Renal cortical epithelial cell (primary cell): ENCODE measurements around the gene FAM185A. TPM values are rescaled to one million over a fixed set of nuclear protein-coding genes. Genes with fewer than 3 reads are reported as not detected.
"Not testable (repeated sequence)": the region's sequence is repeated elsewhere in the genome, so short reads cannot be mapped to it uniquely, and the experiment has no call there.

Experiments used
- DNase-seq: peaks from one replicate; pipeline ENCODE4 v3.0.0-alpha.2; 2011; ENCODE audit warnings: low read depth
- total RNA-seq: library from RNA; depleted of rRNA; stranded (reverse); fragments of >200 nt; gene quantifications from 2 replicates; pipeline ENCODE4 v1.2.3, GENCODE V29; 2014

FAM185A gene
- 12.7 and 13.4 TPM in 2 replicates for total RNA-seq

- peak; percentile 99 for DNase-seq
Observed at GRCh38 chr7:102748605-102749444, at the start of gene FAM185A. Gene FAM185A, plus strand, starts transcription at chr7:102748999. Its CDS starts 209 bp downstream, at chr7:102749208.

- DNase-seq = peak; percentile 23
Observed at GRCh38 chr7:102713011-102713690, 35.6 kb upstream of the FAM185A start.

- DNase-seq = not testable (repeated sequence)
Observed at GRCh38 chr7:102713691-102714080, 35.1 kb upstream of the FAM185A start.

- DNase-seq = peak; percentile 41
Observed at GRCh38 chr7:102714774-102715522, 33.9 kb upstream of the FAM185A start.

GRCh38 chr7:102715718-102716117 lies 33.1 kb upstream of the FAM185A start:
- DNase-seq = not testable (repeated sequence)

- DNase-seq = not testable (repeated sequence)
Observed at GRCh38 chr7:102718491-102718890, 30.3 kb upstream of the FAM185A start.

- DNase-seq = not testable (repeated sequence)
Observed at GRCh38 chr7:102726170-102726569, 22.6 kb upstream of the FAM185A start.

GRCh38 chr7:102729670-102730069 lies 19.1 kb upstream of the FAM185A start:
- not testable (repeated sequence) for DNase-seq

GRCh38 chr7:102730431-102730830 lies 18.4 kb upstream of the FAM185A start:
- DNase-seq = not testable (repeated sequence)

GRCh38 chr7:102742002-102742771 lies 6.6 kb upstream of the FAM185A start:
- DNase-seq = not testable (repeated sequence)

GRCh38 chr7:102743861-102744260 lies 4.9 kb upstream of the FAM185A start:
- DNase-seq = not testable (repeated sequence)

- peak; percentile 13 for DNase-seq
Observed at GRCh38 chr7:102745494-102746288, 3.1 kb upstream of the FAM185A start.

GRCh38 chr7:102749445-102749786 lies 617 bp downstream of the FAM185A start:
- DNase-seq = not testable (repeated sequence)

GRCh38 chr7:102758227-102758626 lies 9.4 kb downstream of the FAM185A start:
- peak; percentile 21 for DNase-seq

- not testable (repeated sequence) for DNase-seq
Observed at GRCh38 chr7:102759934-102760333, 11.1 kb downstream of the FAM185A start.

GRCh38 chr7:102761234-102761633 lies 12.4 kb downstream of the FAM185A start:
- DNase-seq = not testable (repeated sequence)

GRCh38 chr7:102763295-102763905 lies 14.6 kb downstream of the FAM185A start:
- DNase-seq = not testable (repeated sequence)

- DNase-seq = not testable (repeated sequence)
Observed at GRCh38 chr7:102769657-102770192, 20.9 kb downstream of the FAM185A start.

GRCh38 chr7:102770467-102770866 lies 21.7 kb downstream of the FAM185A start:
- DNase-seq = not testable (repeated sequence)

- DNase-seq = not testable (repeated sequence)
Observed at GRCh38 chr7:102776217-102776616, 27.4 kb downstream of the FAM185A start.
